Hematopoietic multipotent progenitor cell (in vitro differentiated cells): ENCODE measurements around the gene TTLL3. TPM values are rescaled to one million over a fixed set of nuclear protein-coding genes. Genes with fewer than 3 reads are reported as not detected.

ENCODE experiments used
- DNase-seq, 3 donors: peaks; one replicate each; pipeline ENCODE4 v3.0.0-alpha.2; 2011 to 2015; ENCODE audit warnings: low read depth in 2 of 3, low spot score in 2 of 3
- total RNA-seq: library from RNA; depleted of rRNA; stranded (reverse); fragments of >200 nt; gene quantifications from one replicate; pipeline ENCODE4 v1.2.3, GENCODE V29; 2012

Gene TTLL3
- total RNA-seq, 1 donor, result 35.3 TPM

DNA sequence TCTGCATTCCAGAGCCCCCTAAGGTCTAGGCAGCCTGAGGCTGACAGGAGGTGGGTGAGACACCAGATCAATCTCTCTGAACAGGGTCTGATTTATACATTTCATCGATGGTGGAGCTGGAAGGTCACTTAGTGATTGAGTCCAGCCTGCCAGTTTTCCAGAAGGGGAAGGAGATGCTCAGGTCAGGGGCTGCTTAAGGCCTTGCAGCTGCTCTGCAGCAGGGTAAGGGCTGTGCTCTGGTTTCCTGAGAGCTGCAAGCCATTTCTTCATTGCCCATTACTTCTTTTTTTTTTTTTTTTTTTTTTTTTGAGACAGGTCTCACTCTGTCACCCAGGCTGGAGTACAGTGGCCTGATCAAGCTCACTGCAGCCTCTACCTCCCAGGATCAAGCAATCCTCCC, 28.5 kb upstream of the TTLL3 start:
- DNase-seq, result no peak

DNA sequence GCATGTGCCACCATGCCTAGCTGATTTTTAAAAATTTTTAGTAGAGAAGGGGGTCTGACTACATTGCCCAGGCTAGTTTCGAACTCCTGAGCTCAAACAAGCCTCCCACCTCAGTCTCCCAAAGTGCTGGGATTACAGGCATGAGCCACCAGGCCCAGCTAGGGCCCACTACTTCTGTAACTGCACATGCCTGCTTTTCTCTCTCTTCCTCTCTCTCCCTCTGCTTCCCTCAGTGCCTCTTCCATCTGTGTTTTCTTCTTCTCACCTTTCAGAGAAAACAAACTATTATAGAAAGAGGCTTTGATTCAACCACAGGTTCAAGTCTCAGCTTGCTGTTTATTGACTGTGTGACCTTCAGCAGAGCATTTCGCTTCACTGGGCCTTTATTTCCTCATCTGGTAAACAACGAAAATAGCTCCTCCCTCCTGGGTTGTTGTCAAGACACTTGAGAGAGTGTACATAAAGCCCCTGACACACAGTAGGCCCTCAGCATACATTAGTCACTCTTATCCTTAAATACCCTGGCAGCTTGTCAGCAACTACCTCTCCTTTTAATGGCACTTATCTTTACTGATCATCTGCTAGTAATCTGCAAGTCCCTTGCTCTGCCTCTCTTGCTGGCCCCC, 28.0 kb upstream of the TTLL3 start:
- no peak for DNase-seq

DNA sequence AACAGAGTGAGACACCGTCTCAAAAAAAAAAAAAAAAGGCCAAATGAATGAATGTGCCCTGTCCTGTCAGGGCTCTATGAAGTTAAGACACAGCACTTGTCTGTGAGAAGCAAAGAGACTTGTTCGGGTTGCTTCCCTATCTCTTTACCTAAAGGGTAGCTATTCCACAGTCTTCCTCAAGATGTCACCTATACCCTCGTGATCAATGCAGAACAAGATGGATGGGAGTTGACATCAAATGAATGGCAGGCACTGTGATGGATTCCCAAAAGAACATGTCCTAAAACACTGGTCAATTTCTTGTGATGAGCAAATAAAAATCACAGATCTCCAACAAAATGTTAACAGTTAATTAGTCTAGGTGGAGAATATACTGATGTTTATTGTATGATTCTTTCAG, 27.3 kb upstream of the TTLL3 start:
- DNase-seq, result no peak

DNA sequence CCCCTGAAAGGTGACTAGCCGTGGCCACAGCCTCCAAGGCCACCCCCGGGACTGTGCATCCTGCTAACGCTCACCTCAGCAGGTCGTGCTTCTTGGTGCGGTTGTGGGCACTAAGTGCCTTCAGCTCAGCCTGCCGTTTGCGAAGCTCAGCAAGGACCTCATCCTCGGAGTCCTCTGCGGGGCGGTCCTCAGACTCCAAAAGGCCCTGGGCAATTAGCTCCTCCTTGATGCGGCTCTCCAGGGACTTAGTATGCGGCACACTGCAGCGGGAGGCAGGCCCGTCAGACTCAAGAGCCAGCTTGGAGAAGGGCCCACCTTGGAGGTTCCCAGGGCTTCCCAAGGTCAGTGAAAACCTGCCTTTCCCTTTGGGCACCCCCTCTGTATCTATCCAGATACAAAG, 26.1 kb upstream of the TTLL3 start:
- no peak for DNase-seq

DNA sequence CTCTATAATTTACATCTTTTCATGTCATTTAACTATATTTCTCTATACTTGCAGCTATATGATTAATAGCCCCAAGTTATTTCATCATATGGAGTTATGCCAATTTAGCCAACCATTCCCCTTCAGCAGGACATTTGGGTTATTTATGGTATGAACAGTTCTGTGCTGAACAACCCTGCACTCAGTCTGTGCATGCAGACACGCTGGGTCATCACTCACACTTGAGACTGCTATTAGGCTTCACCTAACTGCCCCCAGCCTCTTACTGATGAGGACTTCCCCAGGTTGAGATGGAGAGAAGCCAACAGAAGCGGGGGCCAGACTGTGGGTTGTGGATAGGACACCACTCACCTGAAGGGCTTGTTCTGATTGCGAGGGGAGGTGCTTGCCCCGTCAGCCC, 25.1 kb upstream of the TTLL3 start:
- DNase-seq, result no peak

DNA sequence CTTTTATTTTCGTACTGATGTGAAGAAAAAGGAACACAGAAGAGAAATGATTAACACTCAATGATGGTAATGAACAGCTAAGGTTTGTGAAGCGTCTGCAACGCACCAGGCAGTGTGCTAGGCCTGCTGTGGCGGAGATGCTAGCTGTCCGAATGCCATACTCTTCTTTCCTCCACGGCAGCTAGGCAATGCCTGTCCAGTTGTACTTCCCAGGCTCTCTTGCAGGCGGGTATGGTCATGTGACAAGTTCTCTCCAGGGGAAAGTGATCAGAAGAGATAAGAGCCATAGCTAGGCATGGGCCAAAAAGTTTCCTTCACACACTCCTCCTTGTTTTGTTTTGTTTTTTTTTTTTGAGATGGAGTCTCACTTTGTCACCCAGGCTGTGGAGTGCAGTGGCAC, 24.5 kb upstream of the TTLL3 start:
- no peak for DNase-seq

DNA sequence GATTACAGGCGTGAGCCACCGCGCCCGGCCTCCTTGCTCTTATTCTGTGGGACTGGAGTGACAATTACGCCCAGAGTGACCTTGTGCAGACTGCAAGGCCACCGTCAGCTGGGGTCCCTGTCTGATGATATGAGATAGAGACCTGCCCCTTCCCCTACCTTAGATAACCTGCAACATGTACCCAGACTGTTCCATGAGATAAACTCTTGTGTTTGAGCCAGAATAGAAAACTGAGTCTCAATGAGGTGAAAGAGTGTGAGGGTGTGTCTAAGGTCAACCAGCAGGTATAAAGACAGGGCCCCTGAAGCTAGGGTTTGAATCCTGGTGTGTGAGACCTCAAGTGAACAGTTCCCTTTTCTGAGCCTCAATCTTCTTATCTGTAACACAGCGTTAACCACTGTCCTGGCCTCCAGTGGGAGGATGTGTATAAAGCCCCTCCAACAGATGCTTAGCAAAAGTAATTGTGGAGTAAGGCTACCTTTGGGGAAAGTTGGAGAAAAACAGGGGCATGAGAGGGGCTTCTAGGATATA, 23.8 kb upstream of the TTLL3 start:
- no peak for DNase-seq

DNA sequence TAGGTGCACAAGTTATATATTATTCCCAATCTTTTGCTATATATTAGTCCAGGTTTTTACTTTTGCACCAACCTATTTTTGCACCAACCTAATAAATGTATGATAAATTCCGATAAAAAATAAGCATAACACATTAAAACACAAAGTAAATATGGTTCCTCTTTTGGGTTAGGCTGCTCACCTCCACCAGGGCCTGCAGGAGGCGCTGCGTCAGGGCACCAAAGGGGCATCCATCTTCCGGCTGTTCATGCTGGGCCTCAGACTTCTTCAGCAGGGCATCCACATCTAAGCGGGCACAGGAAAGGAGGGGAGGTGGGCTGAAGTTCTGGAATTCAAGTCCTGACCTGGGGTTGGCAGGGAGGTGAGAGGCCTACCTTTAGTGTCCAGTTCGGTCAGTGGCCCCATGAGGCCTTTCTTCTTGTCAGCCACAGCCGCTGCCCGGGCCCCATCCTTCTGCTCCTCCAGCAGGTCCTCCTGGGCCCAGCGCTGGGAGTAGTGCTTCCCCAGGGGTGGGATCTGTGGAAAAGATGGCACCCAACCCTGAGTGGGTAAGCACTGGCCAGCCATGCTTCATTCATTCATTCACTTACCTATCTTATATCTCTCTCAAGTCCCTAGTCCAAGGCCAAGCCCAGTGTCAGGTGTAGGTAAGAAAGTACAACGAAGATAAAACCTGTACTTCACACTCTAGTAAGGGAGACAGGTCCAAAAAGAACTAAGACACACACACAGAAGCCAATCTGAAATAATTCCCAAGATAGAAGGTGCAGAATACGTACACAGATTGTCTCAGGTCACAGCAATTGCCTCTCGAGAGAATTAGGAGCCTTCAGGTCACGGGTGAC, 23.0 kb upstream of the TTLL3 start:
- DNase-seq, result peak in 1 of 3 donors; percentile 37

DNA sequence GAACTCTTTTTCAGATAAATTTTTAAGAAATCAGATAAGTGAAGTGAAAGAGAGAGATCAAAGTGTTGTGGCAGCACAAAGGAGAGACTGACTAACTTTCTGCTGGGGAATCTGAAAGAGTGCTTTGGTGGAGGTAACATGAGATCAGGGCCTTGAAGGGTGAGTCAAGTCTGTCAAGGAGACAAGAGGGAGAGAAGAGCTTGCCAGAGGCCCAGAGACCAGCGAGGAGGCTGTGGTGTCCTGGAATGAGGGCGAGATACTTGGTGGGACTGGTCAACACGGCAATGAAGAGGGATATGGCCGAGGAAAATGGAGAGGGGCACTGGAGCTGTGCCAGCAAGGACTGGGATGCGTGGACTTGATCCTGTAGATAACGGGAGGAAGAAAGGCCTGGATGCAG, 22.3 kb upstream of the TTLL3 start:
- DNase-seq, result no peak

DNA sequence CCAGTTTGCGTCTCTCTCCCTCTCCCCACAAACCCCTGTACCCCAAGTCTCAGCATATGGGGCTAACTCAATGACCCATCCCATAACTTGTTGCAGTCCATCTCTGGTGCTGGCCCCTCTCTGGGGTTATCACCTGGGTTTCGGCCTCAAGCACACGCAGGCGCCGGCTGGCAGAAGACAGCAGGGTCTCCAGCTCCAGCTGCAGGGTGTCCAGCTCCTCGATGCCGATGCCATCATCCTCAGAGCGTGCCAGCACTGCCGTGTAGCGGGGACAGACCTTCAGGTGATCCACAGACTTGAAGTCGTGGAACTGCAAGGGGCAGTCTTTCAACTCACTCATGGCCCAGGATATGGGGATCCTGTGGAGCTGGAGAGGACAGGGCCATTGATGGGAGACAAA, 18.9 kb upstream of the TTLL3 start:
- no peak for DNase-seq

DNA sequence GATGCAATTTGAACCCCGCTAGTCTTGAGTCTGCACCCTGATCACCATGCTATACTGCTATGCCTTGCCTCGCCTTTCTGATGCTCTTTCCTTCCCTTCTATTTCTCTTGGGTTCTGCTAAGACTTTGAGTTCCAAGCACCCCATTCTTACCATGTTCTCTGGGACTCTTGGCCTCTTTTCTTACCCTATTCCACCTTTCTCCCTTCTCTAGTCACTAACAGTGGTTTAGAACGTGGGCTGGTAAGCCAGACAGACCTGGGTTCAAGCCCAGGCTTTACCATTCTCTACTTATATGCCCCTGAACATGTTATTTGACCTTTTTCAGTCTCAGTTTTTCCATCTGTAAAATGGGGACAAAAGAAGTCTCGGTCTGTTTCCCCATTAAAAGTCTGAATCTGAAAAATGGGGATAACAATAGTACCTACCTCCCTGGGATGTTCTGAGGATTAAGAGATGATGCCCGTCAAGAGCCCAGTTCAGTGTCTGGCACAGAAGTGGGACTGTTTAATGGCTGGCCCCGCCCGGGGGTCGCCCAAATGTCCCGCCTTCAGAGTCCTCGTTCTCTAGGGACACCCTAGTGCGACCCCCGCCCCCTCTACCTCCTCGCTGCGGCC, 18.2 kb upstream of the TTLL3 start:
- no peak for DNase-seq

DNA sequence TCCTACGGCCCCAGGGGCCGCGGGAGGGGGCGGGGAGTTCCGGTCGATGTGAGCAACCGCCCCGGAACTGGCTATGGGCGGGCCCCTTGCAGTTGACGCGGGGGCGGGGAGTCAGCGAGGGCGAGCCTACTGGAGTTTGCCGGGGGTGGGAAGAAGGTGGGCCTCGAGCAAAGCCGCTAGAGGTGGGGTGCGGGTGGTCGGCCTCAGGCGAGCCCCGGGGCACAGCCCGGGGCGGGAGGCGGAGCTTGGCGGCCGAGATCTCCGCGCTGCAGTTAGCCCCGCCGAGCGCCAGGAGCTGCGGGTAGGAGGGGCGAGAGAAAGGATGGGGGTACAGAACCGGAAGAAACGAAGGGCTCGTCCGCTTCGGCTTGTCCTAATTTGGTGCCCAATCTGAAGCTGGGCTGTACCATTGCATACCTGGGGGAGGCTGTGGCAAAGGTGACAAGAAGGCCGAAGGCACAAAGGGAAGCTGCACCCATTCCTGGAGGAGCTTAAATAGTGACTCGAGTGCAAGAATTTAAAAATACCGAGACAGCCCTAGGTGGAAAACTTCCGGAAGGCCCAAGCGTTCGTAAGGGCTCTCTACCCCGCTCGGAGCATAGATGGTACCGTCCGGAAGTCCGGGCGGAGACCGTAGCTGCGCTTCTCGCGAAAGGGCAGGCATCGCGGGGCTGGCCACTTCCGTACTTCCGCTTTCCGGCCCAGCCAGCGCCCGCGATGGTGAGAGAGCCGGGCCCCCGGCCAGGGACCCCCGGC, 17.5 kb upstream of the TTLL3 start, which contains the start of the genes ARPC4 and TADA3:
Gene ARPC4 (plus strand): TSS at position 678 of the 756 bp plus-strand sequence. CDS start 40 bp downstream, at position 718.
Gene TADA3 (minus strand): TSS at position 69 of the 756 bp plus-strand sequence. CDS start 1,007 bp downstream, outside the sequence.
- DNase-seq, result peak; percentile 93 to 98 (median 97)

DNA sequence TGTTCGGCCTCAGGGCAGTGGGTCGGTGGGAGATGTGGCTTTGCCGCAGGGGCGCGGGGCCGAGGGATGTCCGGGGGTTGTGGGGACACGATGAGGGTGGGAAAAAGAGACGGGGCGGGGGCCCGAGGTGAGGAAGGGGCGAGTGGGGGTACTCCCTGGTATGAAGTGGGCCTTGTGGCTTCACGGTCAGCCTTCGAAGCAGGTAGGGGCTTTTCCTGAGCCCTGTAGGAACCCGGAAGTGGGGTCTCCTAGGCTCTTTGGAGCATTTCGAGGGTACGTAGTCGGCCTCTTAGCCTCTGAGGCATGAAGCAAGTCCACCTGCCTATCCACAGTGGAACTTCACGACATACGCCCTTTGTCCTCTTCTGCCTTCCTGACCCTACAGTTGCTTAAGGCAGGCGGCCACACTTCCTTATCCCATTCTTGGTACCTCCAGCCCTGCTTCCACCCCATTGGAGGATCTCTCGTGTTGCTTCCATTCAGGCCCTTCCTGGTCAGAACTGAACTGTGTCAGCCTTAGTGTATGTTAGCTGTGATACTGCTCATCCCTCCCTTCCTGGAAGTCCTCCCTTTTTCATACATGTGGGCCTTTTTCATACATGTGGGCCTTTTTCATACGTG, 16.8 kb upstream of the TTLL3 start:
- DNase-seq, result peak in 1 of 3 donors; percentile 35

DNA sequence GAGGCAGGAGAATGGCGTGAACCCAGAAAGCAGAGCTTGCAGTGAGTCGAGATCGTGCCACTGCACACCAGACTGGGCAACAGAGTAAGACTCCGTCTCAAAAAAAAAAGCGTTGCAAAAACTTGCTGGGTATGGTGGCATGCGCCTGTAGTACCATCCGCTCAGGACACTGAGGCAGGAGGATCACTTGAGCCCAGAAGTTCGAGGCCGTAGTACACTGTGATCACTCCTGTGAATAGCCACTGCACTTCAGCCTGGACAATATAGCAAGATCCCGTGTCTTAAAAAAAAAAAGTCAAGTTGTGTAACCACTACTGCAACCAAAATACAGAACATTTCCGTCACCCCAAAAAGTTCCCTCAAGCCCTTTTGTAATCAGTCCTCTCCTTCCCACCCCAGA, 15.7 kb upstream of the TTLL3 start:
- no peak for DNase-seq

DNA sequence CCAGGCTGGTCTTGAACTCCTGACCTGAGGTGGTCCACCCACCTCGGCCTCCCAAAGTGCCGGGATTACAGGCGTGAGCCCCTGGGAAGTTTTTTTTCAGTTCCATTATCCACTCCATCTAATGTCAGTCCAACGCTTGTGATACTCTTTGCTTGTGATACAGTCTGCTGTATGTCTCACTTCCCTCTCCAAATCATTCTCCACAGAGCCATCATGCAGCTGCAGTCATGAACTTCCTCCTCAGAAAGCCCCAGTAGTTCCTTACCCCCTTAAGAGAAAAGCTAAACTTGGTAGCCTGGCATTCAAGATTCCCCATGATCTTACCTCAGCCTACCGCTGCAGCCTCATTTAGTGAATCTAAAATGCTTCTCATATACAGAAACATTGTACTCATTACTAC, 14.9 kb upstream of the TTLL3 start:
- no peak for DNase-seq

DNA sequence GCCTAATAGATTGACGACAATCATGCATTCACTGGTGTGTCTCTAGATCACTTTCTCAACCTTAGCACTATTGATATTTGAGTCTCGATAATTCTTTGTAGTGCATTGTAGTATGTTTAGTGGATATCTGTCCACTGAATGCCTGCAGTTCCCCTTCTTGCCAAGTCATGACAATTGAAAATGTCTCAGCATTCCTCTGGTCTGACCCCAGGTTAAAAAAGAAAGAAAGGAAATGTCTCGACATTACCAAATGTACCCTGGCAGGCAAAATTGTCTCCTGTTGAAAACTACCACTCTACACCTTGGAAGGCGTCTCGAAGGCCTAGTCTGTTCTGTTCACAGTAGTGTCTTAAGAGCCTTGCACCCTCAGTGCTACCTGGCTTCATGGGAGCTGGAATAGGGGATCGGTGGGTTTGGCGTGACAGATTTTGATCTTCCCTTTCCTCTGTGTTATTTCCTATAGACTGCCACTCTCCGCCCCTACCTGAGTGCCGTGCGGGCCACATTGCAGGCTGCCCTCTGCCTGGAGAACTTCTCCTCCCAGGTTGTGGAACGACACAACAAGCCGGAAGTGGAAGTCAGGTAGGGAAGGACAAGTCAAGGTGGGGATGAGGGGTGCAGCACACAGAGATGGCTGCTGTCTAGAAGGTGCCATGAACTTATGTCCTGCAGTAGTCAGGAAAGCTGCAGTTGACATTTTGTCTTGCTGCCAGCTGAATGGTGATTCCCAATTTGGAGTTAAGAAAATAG, 12.7 kb upstream of the TTLL3 start:
- DNase-seq, result no peak

DNA sequence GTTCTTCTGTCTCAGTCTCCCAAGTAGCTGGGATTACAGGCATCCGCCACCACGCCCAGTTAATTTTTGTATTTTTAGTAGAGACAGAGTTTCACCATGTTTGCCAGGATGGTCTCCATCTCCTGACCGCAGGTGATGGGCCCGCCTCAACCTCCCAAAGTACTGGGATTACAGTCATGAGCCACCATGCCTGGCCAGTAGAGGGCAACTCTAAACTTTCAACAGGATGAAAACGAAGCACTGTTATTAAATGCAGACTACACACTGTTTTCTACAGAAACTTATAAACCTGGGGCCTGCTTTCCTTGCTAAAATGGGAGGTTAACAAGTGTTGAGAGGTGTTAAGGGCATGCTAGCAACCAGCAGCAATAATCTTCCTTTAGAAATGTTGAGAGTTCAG, 9.5 kb upstream of the TTLL3 start:
- no peak for DNase-seq

DNA sequence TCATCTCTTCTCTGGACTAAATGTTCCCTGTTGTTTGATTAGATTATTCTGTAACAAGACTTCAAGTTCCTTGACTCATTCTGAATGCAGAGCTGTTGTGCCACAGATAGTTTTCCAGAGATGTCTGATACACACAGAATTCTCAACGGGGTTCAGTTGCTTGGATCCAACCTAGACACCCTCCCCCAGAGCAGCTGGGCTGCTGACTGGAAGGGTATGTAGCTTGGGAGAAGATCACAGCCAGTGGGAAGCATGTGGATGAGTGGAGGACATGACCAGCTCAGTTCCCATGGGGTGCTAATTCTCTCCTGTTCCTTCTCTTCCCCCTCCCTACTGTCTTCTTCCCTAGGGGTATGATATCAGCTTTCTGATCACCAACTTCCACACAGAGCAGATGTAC, 6.6 kb upstream of the TTLL3 start:
- DNase-seq, result no peak

DNA sequence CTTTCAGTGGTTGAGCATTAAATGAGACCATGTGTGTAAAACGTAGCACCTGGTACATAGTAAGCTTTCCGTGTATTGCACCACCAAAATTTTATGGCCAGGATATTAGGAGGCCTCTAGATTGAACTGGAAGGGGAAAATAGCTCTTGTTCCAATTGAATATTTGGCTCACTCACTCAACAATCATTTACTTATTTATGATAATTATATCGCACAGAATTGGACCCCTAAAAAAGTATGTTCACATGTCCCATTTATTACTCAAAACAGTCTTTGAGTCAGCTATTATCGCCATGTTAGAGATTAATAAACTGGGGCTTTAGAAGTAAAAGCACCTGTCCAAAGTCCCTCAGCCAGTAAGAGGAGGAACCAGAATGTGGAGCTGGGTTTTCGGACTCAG, 5.1 kb upstream of the TTLL3 start:
- no peak for DNase-seq

DNA sequence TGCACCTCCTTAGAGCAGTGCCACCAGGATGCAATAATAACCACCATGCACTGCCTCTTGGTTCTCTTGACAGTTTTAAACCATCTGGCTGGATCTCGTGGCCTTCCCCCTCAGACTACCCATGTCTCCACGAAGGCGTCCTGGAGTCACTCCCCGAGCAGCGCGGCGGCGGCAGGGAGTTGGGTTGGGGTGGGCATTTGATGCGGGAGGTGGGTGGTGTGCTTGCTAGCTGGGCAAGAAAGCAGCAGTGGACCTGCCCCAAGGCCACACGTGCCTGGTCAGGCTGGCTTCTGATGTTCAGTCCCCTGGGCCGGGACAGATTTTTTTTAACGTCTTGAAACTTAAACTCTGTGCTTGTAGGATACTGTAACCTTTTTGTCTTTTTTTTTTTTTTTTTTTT, 3.9 kb upstream of the TTLL3 start:
- no peak for DNase-seq
